WERI-Rb-1 (cell line): ENCODE measurements around the gene HARS1.
"Not testable (repeated sequence)": the region's sequence is repeated elsewhere in the genome, so short reads cannot be mapped to it uniquely, and the experiment has no call there.

Experiments
- DNase-seq: peaks from one replicate; pipeline ENCODE4 v3.0.0-alpha.2; 2020
- H3K27ac ChIP-seq: fragments of 250-450 bp; sonication (Bioruptor Pico); 2 replicates; pipeline ENCODE4 v1.5.1; 2020; ENCODE audit warnings: mild to moderate bottlenecking, moderate library complexity
- H3K27me3 ChIP-seq: fragments of 250-450 bp; sonication (Bioruptor Pico); 2 replicates; pipeline ENCODE4 v1.5.1; 2021; ENCODE audit warnings: mild to moderate bottlenecking, low read depth, moderate library complexity; ENCODE audit not compliant: insufficient read depth, severe bottlenecking
- H3K36me3 ChIP-seq: fragments of 250-450 bp; sonication (Bioruptor Pico); 2 replicates; pipeline ENCODE4 v1.5.1; 2020; ENCODE audit warnings: mild to moderate bottlenecking, moderate library complexity
- H3K4me3 ChIP-seq: 2 replicates; pipeline ENCODE4 v1.5.1; 2011; ENCODE audit warnings: low read depth, mild to moderate bottlenecking, control low read depth, low read length
- H3K9me3 ChIP-seq: fragments of 250-450 bp; sonication (Bioruptor Pico); 2 replicates; pipeline ENCODE4 v1.5.1; 2021; ENCODE audit warnings: mild to moderate bottlenecking, moderate library complexity; ENCODE audit not compliant: severe bottlenecking
- CTCF ChIP-seq: IDR thresholded peaks from 2 replicates; pipeline ENCODE4 v1.5.1; 2011; ENCODE audit warnings: low read depth, mild to moderate bottlenecking, control low read depth, inconsistent platforms, low read length

The HARS1 gene

GRCh38 chr5:140671472-140672125 is 19.6 kb downstream of the HARS1 start:
- no peak overlapping the region for H3K27ac ChIP-seq

GRCh38 chr5:140671035-140671434 is 20.1 kb downstream of the HARS1 start:
- not testable (repeated sequence) for H3K27me3 ChIP-seq, H3K9me3 ChIP-seq, DNase-seq, H3K4me3 ChIP-seq, H3K27ac ChIP-seq
- peaks cover 67% of the 10 kb centered on the region for H3K36me3 ChIP-seq

More at GRCh38 chr5:140671472-140672125, 19.6 kb downstream of the HARS1 start:
- Histone ChIP-seq H3K4me3 (no peak overlapping the region), H3K9me3 (no peaks in the 10 kb centered on the region), H3K36me3 (peaks cover 69% of the 10 kb centered on the region), H3K27me3 (no peaks in the 10 kb centered on the region)
- no peak for TF ChIP-seq CTCF
- DNase-seq: no peak

- Histone ChIP-seq H3K36me3 (peaks cover 65% of the 10 kb centered on the region), H3K27ac (peak within 1 kb of the TSS; percentile 86), H3K9me3 (no peaks in the 10 kb centered on the region), H3K4me3 (peak within 1 kb of the TSS; percentile 94), H3K27me3 (no peaks in the 10 kb centered on the region)
- no peak for TF ChIP-seq CTCF
- peak; percentile 98 for DNase-seq
These were observed 26.6 kb downstream of the HARS1 start, which contains the start of gene WDR55 for GRCh38 chr5:140664359-140665119. WDR55 (plus strand) TSS chr5:140664904; CDS start chr5:140664913, 9 bp downstream.

GRCh38 chr5:140664030-140664358 is 27.2 kb downstream of the HARS1 start:
- Histone ChIP-seq H3K9me3 (no peaks in the 10 kb centered on the region), H3K27me3 (no peaks in the 10 kb centered on the region), H3K4me3 (peak overlapping the region; percentile 94), H3K36me3 (peaks cover 66% of the 10 kb centered on the region), H3K27ac (peak overlapping the region; percentile 86)
- no peak for DNase-seq
- no peak for TF ChIP-seq CTCF

GRCh38 chr5:140660371-140660770 is 30.8 kb downstream of the HARS1 start:
- not testable (repeated sequence) for H3K4me3 ChIP-seq, H3K9me3 ChIP-seq, DNase-seq, H3K27ac ChIP-seq, H3K27me3 ChIP-seq
- peaks cover 83% of the 10 kb centered on the region for H3K36me3 ChIP-seq

GRCh38 chr5:140658870-140659269 is 32.3 kb downstream of the HARS1 start:
- Histone ChIP-seq H3K9me3 (no peaks in the 10 kb centered on the region), H3K27ac (no peak overlapping the region), H3K27me3 (no peaks in the 10 kb centered on the region), H3K4me3 (no peak overlapping the region), H3K36me3 (peaks cover 95% of the 10 kb centered on the region)
- no peak for TF ChIP-seq CTCF
- DNase-seq: no peak

GRCh38 chr5:140647042-140647419 is 44.1 kb downstream of the HARS1 start:
- no peak for DNase-seq
- Histone ChIP-seq H3K27ac (peak overlapping the region; percentile 68), H3K9me3 (no peaks in the 10 kb centered on the region), H3K4me3 (peak overlapping the region; percentile 89), H3K27me3 (no peaks in the 10 kb centered on the region), H3K36me3 (peaks cover 72% of the 10 kb centered on the region)
- TF ChIP-seq CTCF: no peak
